HS-27A (cell line): Measurements from ENCODE around the gene ALPK3.

ENCODE experiments used
- DNase-seq: peaks from one replicate; pipeline ENCODE4 v3.0.0-alpha.2; 2012; ENCODE audit warnings: low read depth, missing footprints

The ALPK3 gene

DNA sequence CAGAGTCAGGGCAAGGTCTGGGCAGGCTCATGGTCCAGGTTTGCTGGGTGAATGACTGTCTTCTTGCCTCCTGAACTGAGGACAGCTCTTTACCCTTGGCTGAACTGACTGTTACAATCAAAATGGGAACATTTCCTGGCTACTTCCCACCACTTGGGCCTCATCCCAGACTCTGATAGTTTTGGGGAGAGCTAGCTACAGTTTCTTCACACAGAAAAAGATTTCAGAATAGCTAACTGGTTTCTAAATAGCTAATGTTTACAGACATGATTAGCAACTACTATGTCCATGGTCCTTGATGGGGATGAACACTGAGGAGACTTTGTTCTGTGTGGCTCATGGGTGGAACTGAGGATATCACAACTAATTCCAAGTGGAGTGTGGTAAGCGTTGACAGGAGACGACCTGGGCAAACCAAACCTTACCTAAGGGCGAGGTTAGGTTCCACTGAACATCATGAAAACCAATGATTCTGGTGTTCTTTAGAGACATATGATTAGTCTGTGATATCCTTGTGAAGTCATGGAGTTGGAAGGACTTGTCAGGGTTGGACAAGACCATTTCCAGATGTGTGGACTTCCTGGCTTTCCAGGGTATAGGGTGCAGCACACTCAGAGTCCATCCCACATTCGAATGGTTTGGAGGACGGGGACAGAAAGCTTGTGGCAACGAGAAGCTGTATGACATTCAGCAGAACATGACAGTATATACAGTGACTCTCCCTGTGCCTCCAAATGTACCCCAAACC, 7.3 kb downstream of the ALPK3 start:
- no peak for DNase-seq

DNA sequence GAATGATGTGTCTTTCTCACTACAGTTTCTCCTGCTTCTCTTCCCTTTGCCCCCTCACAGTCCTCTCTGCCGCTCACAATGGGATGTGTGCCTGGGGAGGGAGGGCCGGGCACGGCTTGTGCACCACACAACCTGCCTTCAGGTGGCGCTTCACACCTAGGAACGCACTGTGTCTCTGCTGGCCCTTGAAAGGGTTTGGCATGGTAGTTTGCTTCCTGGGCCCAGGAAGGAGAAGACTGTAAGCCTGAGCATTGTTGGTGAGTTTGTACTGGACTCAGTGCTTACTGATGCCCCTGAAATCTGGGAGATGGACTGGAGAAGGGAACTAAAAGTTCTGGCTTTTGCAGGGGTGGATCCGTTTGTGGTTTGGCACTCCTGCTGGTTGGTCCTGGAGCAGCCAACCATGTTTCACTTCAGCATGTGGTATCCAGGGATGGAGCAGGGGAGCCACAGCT, 9.2 kb downstream of the ALPK3 start:
- no peak for DNase-seq

DNA sequence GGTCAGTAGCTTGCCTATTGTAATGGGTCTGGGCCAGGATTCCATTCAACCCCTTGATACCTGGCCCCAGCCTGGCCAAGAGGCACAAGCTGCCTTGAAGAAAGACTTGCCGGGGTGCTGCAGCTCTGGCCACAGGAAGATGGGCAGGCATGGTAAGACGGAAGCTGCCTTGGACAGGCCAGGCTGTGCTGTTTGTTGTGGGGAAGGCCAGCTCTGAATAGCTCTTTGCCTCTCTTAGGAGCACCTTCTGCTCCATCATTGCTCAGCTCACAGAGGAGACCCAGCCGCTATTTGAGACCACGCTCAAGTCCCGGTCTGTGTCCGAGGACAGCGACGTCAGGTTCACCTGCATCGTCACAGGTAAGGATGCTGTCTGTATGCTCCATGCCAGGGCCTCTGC, 10.1 kb downstream of the ALPK3 start:
- no peak for DNase-seq

DNA sequence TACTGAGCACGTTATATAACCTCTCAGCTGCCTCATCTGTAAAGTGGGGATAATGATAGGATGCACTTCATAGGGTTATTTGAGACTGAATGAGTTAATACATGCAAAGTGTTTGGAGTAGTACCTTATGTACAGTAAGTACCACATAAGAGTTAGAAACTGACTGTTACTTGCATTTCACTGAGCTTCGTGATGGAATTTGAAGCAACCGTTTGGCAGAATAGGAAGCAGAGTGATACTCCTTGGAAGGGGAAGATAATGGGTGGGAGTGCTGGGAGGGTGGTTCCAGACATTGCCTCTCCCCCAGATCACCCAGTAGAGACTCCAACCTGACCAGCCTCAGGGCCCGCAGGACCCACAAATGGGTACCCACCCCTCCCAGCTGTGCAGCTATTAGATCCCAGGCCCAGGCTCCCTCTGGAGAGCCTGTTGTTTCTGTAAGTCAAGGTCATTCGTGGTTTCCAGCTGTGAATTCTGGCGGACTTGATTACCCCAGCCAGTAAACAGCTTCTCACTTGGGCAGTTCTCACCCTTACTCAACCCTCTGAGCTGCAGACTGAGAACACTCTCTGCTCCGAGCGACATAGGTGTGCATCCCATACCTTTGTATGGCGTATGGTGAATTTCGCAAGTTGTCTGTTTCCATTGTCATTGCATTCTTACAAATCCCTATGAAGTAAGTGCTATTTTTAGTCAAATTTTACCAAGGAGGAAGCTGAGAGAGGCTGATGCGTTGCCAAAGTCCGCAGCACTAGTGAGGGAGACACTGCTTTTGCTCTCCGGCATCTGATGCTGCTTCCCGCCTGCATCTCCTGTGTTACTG, 11.1 kb downstream of the ALPK3 start:
- DNase-seq = no peak

DNA sequence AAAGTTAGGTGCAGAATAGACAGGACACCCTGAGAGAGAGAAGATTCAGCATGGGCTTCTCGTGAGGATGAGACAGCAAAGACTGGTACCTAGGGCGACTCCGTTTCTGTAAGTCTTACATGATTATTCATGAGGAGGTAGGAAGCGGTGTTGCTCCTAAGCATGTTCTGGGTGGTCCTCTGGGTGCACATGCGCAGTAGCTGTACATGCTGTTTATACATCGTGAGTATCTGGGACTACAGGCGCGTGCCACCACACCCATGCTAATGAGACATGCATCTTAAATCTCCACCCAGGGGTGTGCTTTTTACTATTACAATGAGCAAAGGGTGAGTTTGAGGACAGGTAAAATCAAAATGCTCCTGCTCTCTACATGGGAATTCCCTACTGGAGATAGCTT, 12.3 kb downstream of the ALPK3 start:
- no peak for DNase-seq

DNA sequence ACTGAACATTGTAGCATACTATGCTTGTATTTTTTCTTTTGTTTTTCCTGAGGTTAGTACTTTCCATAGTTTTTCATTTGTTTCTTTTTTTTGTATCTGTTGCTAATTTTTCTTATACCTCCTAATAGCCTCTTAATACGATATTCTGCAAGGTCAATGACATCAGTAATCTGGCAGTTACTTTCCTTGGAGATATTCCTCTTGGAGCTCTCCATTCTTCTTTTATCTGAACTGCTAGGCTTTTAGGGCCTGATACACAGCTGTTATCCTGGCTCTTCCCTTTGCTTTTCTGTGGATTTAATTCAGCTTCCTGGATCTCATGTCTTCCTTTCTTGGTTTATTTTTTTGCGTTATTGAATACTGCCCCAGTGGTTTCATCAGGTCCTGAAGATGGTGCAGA, 12.9 kb downstream of the ALPK3 start:
- no peak for DNase-seq

DNA sequence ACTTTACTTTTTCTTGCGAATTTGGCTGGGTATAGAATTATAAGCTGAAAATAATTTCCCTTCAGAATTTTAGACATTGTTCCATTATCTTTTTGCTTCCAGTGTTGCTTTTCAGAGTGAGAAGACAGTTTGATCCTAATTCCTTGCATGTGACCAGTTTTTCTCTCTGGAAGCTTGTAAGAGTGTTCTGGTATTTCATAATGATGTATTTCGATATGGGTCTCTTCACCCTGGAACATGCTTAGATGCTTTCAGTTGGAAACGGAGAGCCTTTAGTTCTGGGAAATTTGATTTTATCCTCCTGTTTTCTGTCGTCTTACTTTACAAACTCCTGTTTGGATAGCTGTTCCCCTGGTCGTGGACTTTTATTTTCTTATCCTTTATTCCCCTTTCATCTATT, 13.9 kb downstream of the ALPK3 start:
- DNase-seq = no peak

DNA sequence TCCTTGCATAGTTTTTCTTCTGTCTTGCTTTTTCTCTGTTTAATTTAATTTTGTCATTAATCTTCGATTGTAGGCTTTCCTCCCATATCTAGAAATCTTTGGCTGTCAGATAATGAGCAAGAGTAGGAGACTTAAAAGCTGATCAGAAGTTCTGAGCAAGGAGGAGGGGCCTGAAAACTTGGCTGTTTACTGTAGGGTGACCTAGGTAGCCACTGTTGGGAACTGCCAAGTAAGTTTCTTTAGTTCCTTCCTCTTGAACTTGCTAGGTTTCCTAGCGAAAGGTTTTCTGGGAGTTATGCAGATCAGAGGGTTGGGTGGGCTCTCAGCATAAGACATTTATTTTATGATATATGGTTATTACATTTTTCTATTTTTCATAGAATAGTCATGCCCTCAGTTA, 14.5 kb downstream of the ALPK3 start:
- no peak for DNase-seq

DNA sequence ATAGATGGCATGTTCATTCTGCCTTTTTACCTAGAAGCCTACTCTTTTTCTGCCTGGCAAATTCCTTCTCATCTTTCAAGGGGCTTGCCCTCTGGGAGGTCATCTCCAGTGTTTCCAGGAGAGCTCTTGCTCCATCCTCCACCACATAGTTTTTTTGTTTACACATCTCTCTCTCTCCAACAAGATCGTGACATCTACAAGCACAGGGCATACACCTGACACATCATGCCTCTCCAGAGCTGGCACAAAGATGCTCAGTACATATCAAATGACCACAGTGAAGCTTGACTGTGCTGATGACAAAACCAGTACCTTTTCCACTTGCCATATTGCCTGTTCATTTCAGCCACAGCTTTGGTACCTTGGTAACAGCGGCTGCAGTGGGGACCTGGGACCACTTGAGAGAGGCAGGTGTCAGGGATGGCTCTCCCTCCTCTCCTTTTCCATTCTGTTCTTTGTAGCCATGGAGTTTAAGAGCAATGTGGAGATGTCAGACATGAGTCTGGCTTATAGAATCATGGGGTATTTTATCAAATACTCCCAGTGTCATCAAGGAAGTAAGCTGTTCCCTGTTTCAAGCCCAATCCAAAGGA, 15.4 kb downstream of the ALPK3 start:
- DNase-seq = no peak

DNA sequence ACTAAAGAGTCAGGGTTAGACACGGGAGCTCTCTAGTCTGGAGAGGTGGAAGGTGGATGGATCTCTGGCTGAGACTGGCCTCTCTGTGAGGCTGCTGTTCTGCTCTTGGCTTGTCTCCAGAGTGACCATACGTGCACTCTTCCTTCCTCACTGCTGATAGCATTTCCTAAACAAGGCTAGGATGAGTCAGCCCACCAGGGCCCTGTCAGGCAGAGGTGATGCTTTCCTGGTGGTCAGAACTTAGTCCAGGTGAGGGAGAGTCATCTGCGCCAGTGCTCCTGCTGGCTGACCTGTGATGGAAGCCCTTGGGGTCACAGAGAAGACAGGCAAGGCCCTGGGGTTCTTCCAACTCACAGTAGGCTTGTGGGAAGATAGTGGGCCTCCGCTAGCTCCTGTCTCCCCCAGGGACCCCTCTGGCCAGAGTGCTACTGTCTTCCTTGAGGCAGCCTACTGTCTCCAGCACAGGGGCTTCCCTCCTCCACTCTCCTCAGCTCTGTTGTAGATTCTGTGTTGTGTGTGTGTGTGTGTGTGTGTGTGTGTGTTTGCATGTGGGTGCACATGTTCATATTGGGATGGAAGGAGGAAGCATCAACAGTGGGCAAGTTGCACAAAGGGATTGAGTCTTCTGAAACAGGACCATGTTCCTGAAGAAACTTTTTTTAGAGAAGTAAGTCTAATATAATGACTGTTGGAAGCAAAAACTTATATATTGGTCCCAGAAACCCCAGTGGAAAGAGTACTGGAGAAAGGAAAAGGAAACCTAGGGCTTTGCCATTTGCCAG, 16.5 kb downstream of the ALPK3 start:
- DNase-seq = no peak

DNA sequence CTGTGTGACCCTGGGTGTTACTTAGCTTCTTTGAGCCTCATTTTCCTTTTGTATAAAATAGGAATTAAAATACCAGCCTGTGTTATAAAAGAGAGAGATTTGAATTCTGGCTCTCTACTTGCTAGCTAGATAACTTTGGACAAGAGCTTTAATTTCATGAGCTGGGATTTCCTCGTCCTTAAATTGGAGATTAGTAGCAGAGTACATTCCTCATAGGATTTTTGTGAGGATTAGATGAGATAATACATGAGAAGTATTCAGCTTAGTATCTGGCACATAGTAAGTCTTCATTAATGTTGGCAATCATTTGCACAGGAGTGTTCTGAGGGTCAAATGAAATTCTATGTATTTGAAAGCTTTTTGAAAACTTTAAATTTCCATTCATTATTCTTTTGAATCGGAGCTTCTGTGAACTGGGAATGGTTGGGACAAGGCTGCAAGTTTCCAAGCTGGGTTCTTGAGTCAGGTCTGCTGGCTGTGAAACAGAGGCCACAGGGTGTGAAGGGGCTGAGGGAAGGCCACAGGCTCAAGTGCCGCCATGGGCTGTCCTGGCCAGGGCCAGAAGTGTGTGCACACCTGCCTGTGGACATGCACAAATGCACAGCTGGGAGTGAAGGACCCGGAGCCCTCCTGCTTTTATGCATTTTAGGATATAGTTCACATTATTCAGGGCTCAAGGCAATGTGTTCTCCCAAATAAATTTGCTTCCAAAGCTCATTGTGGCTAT, 17.2 kb downstream of the ALPK3 start:
- no peak for DNase-seq

DNA sequence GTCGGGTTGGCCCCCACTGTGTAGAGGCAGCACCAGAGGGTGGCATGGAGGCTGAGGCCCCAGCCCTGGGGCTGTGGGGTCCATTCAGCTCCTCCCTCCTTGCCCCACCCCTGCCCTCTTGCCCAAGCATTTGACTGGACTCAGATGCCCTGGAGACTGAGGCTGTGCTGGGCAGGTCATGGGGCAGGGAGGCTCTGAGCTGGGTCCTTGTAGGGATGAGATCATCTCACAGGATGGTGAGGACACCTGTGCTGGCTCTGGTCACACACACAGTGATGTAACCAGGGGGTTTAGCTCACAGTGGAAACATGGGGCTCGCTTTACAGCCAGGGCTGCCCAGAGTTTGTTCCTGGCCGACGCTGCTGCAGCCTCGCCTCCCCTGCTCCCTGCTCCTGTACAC, 17.8 kb downstream of the ALPK3 start:
- DNase-seq = no peak

DNA sequence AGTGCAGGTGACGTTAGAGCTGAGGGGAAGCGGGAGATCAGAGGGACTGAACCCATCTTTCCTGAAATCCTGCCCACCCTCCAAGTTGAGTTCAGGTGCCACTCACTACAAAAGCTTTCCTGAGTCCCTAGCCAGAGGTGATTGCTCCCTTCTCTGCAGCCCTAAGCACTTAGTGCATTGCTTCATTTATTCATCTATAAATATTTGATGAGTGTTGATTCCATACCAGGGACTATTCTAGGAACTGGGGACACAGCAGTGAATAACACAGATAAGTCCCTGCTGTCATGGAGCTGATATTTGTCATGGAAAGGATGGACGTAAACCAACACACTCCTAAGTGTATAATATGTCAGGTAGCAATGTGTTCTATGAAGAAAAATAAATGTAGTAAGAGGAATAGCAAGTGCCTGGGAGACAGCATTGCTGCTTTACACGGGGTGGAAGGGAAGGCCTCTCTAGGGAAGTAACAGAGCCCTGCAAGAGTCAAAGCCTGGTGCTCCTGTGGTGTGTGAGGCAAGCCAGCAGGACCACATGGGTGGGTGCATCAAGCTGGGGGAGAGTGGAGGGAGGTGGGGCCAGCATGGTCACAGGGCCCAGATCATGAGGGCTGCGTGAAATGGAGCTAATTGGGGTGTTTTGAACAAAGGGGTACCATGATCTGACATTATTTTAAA, 18.6 kb downstream of the ALPK3 start:
- DNase-seq = no peak

DNA sequence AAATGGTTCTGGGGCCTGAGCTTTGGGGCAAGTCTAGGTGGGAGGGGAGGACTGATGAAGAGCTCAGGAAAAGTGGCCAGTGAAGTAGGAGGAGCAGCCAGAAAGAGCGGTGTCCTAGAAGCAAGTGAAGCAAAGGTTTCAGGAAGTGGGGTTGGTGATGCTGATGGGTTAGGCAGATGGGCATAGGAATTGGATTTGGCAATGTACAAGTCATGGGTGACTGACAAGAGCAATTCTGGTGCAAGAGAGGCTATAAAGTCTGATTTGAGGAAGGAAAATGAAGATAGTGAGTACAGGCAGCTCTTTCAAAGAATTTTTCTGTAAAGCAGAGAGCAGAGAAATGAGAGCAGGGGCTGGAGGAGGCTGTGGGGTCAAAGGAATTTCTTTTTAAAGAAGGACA, 19.7 kb downstream of the ALPK3 start:
- DNase-seq = no peak

DNA sequence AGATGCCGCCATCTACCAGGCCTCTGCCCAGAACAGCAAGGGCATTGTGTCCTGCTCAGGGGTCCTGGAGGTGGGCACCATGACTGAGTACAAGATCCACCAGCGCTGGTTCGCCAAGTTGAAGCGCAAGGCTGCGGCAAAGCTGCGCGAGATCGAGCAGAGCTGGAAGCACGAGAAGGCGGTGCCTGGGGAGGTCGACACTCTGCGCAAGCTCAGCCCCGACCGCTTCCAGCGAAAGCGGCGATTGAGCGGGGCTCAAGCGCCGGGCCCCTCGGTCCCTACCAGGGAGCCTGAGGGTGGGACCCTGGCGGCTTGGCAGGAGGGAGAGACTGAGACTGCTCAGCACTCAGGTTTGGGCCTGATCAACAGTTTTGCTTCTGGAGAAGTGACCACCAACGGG, 22.6 kb downstream of the ALPK3 start:
- DNase-seq = no peak

DNA sequence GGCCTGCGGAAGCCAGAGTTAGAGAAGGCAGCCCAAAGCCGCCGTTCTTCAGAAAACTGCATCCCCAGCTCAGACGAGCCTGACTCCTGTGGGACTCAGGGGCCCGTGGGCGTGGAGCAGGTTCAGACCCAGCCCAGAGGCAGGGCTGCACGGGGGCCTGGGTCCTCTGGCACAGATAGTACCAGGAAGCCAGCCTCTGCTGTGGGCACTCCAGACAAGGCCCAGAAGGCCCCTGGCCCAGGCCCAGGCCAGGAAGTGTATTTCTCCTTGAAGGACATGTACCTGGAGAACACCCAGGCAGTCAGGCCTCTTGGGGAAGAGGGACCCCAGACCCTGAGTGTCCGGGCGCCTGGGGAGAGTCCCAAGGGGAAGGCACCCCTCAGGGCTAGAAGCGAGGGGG, 23.1 kb downstream of the ALPK3 start:
- no peak for DNase-seq

DNA sequence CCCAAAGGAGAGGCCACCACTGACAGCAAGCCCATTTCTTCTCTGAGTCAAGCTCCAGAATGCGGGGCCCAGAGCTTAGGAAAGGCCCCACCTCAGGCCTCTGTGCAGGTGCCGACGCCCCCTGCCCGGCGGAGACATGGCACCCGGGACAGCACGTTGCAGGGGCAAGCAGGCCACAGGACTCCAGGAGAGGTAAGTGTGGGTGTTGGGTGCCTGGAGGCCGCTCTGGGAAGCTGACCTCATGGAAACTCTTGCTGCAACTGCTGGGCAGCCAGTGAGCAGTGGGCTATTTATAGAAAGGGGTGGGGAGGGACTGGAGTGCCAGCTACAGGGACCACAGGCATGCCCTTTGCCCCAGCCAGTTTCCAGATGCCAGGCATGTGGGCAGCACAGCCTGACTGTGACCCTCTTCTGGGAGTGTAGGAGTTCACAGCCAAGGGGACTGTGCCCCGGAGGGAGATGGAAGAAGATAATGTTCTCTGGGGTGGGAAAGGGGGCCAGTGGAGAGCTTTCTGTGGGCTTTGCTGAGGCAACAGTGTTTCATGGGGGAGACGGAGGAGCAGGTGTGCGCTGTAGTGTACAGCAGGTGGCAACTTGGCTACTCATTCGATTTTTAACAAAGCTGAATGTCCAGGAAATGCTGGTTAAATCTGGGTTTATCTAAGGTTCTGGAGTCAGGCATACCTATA, 23.7 kb downstream of the ALPK3 start:
- DNase-seq = no peak

DNA sequence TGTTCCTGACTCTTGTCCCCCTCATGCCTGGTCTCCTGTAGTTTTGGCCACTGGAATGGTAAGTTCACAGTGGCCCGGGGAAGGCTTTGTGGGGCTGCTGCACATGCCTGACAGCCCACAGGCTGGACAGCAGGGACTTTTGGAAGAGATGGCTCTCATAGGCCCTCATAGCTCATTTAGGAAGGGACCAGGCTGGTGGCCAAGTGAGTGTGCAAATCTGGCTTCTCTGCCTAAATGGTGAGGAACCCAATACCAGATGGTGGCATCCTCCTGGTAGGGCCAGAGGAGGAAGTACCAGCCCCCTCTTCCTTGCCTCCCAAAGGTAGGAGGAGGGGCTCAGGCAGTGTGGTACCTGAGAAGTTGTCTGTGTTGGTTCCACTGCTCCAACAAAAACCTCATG, 25.6 kb downstream of the ALPK3 start:
- no peak for DNase-seq

DNA sequence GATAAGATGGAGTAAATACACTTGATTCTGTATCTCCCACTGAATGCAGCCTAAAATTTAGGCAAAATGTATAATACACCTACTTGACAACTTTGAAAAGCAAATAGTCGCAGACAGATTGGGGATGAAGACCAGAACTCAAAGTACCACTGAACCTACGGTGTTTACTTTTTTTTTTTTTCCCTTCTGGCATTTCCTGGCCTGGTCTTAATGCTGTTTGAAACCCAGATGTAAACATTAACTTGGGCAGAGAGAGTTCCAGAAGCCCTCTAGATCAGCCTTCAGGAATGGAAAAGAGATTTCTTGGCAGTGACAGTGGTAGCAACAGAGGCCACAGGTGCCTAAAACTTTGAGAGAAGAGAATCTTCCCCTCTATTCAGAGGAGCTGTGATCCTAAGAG, 27.8 kb downstream of the ALPK3 start:
- no peak for DNase-seq

DNA sequence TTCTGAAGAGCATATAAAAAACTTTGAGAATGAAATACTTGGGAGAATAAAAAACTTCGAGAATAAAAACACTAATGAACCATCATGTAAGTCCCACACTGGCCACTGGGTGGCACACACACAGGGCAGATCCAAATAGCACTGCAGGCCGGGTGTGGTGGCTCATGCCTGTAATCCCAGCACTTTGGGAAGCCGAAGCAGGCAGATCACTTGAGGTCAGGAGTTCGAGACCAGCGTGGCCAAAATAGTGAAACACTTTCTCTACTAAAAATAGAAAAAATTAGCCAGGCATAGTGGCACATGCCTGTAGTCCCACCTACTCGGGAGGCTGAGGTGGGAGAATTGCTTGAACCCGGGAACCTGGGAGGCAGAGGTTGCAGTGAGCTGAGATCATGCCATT, 28.5 kb downstream of the ALPK3 start:
- peak; percentile 50 for DNase-seq

DNA sequence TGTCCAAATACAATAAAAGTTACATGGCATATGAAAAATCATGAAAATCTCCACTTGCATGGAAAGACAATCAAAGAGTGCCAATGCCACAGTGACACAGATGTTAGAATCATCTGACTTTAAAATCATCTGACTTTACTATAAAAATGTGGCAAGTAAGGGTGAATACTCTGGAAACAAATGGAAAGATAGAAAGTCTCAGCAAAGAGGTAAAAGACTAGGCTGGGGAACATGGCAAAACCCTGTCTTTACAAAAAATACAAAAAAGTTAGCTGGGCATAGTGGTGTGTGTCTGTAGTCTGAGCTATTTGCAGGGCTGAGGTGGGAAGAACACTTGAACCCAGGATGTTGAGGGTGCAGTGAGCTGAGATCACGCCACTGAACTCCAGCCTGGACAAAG, 29.1 kb downstream of the ALPK3 start:
- no peak for DNase-seq
